NB4 (cell line): ENCODE results near the gene SORBS1.

ENCODE experiments used
- DNase-seq: peaks from one replicate; pipeline ENCODE4 v3.0.0; 2010; ENCODE audit warnings: low read depth
- H3K4me3 ChIP-seq: one replicate; pipeline ENCODE4 v1.5.1; 2011; ENCODE audit warnings: mild to moderate bottlenecking, low read depth, low read length, moderate library complexity
- MYC ChIP-seq: IDR thresholded peaks from 2 replicates; pipeline ENCODE4 v1.6.1; 2011; ENCODE audit warnings: low read depth, low read length
- POLR2A ChIP-seq: IDR thresholded peaks from 2 replicates; pipeline ENCODE4 v1.6.1; 2011; ENCODE audit warnings: mild to moderate bottlenecking; ENCODE audit not compliant: insufficient read length; ENCODE audit errors: extremely low read depth
- TF ChIP-seq, protein P1 (sequence below): IDR thresholded peaks from 2 replicates; pipeline ENCODE4 v1.6.1; 2011; ENCODE audit warnings: low read depth, low read length
- TF ChIP-seq, protein P2 (sequence below): IDR thresholded peaks from one replicate; pipeline ENCODE4 v1.5.1; 2012; ENCODE audit warnings: low read depth, low read length

The SORBS1 gene

GRCh38 chr10:95561177-95561863, at the start of gene SORBS1:
TSS of gene SORBS1 (minus strand) at chr10:95561371. CDS start at chr10:95441135, 120,236 bp downstream.
- TF ChIP-seq, protein P1, sequence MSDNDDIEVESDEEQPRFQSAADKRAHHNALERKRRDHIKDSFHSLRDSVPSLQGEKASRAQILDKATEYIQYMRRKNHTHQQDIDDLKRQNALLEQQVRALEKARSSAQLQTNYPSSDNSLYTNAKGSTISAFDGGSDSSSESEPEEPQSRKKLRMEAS, result peak; percentile 9; the same call in 1 of the 2 replicates
- peak; percentile 25 for TF ChIP-seq POLR2A
- no peak; the same call in 1 of the 2 replicates for TF ChIP-seq MYC
- TF ChIP-seq, protein P2, sequence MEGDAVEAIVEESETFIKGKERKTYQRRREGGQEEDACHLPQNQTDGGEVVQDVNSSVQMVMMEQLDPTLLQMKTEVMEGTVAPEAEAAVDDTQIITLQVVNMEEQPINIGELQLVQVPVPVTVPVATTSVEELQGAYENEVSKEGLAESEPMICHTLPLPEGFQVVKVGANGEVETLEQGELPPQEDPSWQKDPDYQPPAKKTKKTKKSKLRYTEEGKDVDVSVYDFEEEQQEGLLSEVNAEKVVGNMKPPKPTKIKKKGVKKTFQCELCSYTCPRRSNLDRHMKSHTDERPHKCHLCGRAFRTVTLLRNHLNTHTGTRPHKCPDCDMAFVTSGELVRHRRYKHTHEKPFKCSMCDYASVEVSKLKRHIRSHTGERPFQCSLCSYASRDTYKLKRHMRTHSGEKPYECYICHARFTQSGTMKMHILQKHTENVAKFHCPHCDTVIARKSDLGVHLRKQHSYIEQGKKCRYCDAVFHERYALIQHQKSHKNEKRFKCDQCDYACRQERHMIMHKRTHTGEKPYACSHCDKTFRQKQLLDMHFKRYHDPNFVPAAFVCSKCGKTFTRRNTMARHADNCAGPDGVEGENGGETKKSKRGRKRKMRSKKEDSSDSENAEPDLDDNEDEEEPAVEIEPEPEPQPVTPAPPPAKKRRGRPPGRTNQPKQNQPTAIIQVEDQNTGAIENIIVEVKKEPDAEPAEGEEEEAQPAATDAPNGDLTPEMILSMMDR, result no peak
- H3K4me3 ChIP-seq, result peak within 1 kb of the TSS; percentile 62
- DNase-seq, result peak; percentile 97

DNA sequence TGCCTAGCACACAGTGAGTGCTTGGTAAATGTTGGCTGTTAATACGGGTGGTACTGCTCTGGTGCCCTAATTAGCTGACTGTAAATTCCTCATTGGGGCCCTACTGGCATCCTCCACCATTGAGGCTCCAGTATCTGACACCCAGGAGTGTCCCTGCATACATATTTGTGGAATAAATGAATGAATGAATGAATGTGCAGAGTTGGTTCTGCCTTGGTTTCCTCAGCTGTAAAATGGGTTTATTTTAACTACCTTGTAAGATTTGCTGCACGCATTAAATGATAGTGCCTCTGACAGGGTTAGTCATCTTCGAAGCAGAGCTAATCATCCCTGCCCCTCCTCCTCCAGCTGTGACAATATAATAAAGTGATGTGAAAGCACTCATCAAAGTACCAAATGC, 49.6 kb upstream of the SORBS1 start:
- H3K4me3 ChIP-seq, result no peak overlapping the region
- TF ChIP-seq MYC, result no peak
- no peak for TF ChIP-seq POLR2A
- TF ChIP-seq, protein P1, result no peak
- TF ChIP-seq, protein P2, result no peak
- no peak for DNase-seq

- no peak for DNase-seq
- TF ChIP-seq MYC, result no peak
- TF ChIP-seq, protein P2, result no peak
- TF ChIP-seq POLR2A, result no peak
- TF ChIP-seq, protein P1, result no peak
- H3K4me3 ChIP-seq, result no peak overlapping the region
Measured at GRCh38 chr10:95606922-95607321, 45.8 kb upstream of the SORBS1 start.

DNA sequence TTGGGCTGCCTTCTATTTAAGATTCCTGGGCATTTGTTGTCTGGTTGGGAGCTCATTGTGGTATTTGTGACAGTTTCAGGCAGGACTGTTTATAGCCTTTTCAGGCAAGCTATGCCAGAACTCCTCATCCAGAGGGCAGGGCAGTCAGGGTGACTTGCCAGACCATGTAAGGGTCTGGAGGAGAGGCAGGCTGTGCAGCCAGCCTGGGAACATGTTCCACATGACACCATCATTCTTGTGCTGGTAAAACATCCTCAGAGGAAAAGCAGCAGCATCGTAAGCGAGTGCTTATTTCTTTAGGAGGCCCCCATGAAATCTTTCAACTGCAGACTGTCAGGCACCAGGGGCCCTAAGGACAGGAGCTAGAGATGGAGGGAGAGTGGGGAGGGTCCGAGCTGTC, 44.0 kb upstream of the SORBS1 start:
- TF ChIP-seq, protein P1, result no peak
- TF ChIP-seq, protein P2, result no peak
- TF ChIP-seq MYC (no peak), POLR2A (no peak)
- DNase-seq, result no peak
- no peak overlapping the region for H3K4me3 ChIP-seq

- no peak overlapping the region for H3K4me3 ChIP-seq
- TF ChIP-seq MYC (no peak), POLR2A (no peak)
- TF ChIP-seq, protein P1, result no peak
- TF ChIP-seq, protein P2, result no peak
- no peak for DNase-seq
Measured at GRCh38 chr10:95604630-95605029, 43.5 kb upstream of the SORBS1 start.
